Lower leg skin (tissue), 4 donors: Measurements from ENCODE around the gene NUCB2. TPM values are rescaled to one million over a fixed set of nuclear protein-coding genes. Genes with fewer than 3 reads are reported as not detected.

ENCODE experiments used
- DNase-seq, 2 donors: peaks; one replicate each; pipeline ENCODE4 v3.0.0-alpha.2; 2019; ENCODE audit warnings: low spot score in 2 of 2
- H3K4me3 ChIP-seq: fragments of 200-600 bp; sonication (generic); 2 replicates; pipeline ENCODE4 v1.5.1; 2017; ENCODE audit warnings: mild to moderate bottlenecking, low read depth; ENCODE audit not compliant: poor library complexity, severe bottlenecking
- CTCF ChIP-seq, 3 donors: fragments of 450-650 bp; IDR thresholded peaks; one replicate each; pipeline ENCODE4 v1.5.1; 2016; ENCODE audit warnings: antibody characterized with exemption in 3 of 3, mild to moderate bottlenecking in 3 of 3, moderate library complexity in 2 of 3
- POLR2A ChIP-seq, 2 donors: fragments of 450-650 bp; IDR thresholded peaks; one replicate each; pipeline ENCODE4 v1.6.1; 2016 to 2017; ENCODE audit warnings: antibody characterized with exemption in 2 of 2, mild to moderate bottlenecking in 1 of 2, moderate library complexity in 1 of 2
- WGBS, 2 donors: methylation state at CpG; one replicate each; pipeline ENCODE4 v1.1.5; 2018; 5-methylcytosine and 5-hydroxymethylcytosine counted together
- intact Hi-C: fragments of 100-400 bp; cut with DNase I; formaldehyde crosslinking; loops from one replicate; pipeline ENCODE4 v1.15.0; 2023; ENCODE audit warnings: low total_unique reads
- total RNA-seq, 4 donors: library from RNA; depleted of rRNA; stranded (reverse); fragments of >200 nt; gene quantifications; one replicate each; pipeline ENCODE4 v1.1.0, GENCODE V29; 2016

The NUCB2 gene
- total RNA-seq, 4 donors from 2014 or later = 13.1 to 27.1 (median 17.9) TPM

GRCh38 chr11:17298302-17298701 is 21.8 kb downstream of the NUCB2 start:
- intact Hi-C loops = no loop called here
- no peak overlapping the region for H3K4me3 ChIP-seq
- TF ChIP-seq CTCF (IDR thresholded peaks at IDR 0.05) (no peak), POLR2A (IDR thresholded peaks at IDR 0.05) (no peak)
- WGBS, 2 donors = 90 to 91% methylated on average over 5 of the region's 5 CpGs
- no peak for DNase-seq

GRCh38 chr11:17300372-17300771 is 23.8 kb downstream of the NUCB2 start:
- TF ChIP-seq POLR2A (IDR thresholded peaks at IDR 0.05) (no peak), CTCF (IDR thresholded peaks at IDR 0.05) (no peak)
- 87 to 89% methylated on average over 4 of the region's 4 CpGs for WGBS, 2 donors
- H3K4me3 ChIP-seq = no peak overlapping the region
- intact Hi-C loops = no loop called here
- no peak for DNase-seq

- H3K4me3 ChIP-seq = no peak overlapping the region
- 90 to 95% methylated on average over 8 of the region's 8 CpGs for WGBS, 2 donors
- no peak for DNase-seq
- TF ChIP-seq CTCF (IDR thresholded peaks at IDR 0.05) (no peak), POLR2A (IDR thresholded peaks at IDR 0.05) (no peak)
- intact Hi-C loops = no loop called here
Observed at GRCh38 chr11:17313349-17314231, 37.1 kb downstream of the NUCB2 start.

GRCh38 chr11:17314232-17314547 is 37.7 kb downstream of the NUCB2 start:
- intact Hi-C loops = no loop called here
- DNase-seq = no peak
- no peak overlapping the region for H3K4me3 ChIP-seq
- WGBS, 2 donors = 20 to 31% methylated on average over 1 of the region's 1 CpG
- no peak for TF ChIP-seq POLR2A (IDR thresholded peaks at IDR 0.05)
- TF ChIP-seq CTCF (IDR thresholded peaks at IDR 0.05) = no peak

- 82 to 88% methylated on average over 1 of the region's 1 CpG for WGBS, 2 donors
- intact Hi-C loops = no loop called here
- no peak overlapping the region for H3K4me3 ChIP-seq
- no peak for DNase-seq
- no peak for TF ChIP-seq CTCF (IDR thresholded peaks at IDR 0.05)
- TF ChIP-seq POLR2A (IDR thresholded peaks at IDR 0.05) = no peak
Observed at GRCh38 chr11:17314904-17315426, 38.4 kb downstream of the NUCB2 start.
